Measurements from ENCODE around the gene TSPAN5.
A peak's percentile ranks its signal among the peaks of the same experiment; 100 is the strongest.
"Not testable (repeated sequence)": the region's sequence is repeated elsewhere in the genome, so short reads cannot be mapped to it uniquely, and the experiment has no call there.

The TSPAN5 gene

GRCh38 chr4:98658287-98659105 is at the start of gene TSPAN5:
TSS of gene TSPAN5 (minus strand) at chr4:98658611.
- H3K4me3 ChIP-seq (ENCODE audit: low read depth, low read length): peak within 1 kb of the TSS; percentile 85
- no peak for TF ChIP-seq CTCF (IDR thresholded peaks at IDR 0.05; ENCODE audit: low read depth, low read length)

- no peak for TF ChIP-seq CTCF (IDR thresholded peaks at IDR 0.05; ENCODE audit: low read depth, low read length)
- no peak overlapping the region for H3K4me3 ChIP-seq (ENCODE audit: low read depth, low read length)
These were observed 48.5 kb upstream of the TSPAN5 start for GRCh38 chr4:98706935-98707334.

DNA sequence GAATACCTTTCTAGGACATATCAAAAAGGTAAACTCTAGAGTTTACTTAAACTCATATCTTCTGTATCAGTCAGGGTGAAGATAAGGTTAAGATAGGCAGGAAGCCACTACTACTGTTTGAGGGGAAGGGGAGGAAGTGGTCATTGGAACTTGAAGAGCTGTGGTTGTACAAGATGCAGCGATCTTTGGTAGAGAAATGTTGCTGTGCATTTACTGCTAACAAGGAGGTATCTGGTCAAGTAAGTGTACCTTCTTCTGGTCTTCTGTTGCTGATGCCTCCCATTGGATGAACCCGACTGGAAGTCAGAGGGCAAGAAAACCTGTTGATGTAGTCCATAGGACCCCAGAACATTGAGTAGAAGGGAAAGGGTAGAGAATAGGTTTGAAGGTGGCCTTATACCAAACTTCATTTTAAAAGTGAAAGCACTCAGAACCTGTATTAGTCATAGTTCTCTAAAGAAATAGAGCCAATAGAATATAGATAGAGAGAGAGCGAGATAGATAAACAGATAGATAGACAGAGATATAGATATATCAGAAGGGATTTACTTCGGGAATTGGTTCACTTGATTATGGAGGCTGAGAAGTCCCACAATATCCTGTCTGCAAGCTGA is 47.9 kb upstream of the TSPAN5 start:
- no peak for TF ChIP-seq CTCF (IDR thresholded peaks at IDR 0.05; ENCODE audit: low read depth, low read length)
- H3K4me3 ChIP-seq (ENCODE audit: low read depth, low read length): no peak overlapping the region

- not testable (repeated sequence) for H3K4me3 ChIP-seq (ENCODE audit: low read depth, low read length)
These were observed 47.2 kb upstream of the TSPAN5 start for GRCh38 chr4:98705586-98705985.

DNA sequence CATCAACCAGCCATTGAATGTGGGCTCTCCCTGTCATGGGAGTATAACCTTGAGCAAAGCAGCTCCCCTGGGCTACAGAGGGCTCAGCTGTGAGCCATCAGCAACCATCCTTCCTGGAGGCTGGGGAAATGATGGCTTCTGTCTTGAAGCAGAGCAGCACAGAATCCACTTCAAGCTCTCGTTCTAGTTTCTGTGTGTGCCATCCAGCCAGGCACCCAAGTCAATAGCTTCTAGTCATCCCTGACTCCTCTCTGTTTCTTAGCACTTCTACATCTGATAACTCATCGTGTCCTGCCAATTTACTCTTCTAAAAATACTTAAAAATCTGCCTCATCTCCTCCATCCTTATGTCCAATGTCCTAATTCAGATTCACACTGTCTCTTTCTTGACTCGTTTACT is 42.2 kb upstream of the TSPAN5 start:
- no peak for TF ChIP-seq CTCF (IDR thresholded peaks at IDR 0.05; ENCODE audit: low read depth, low read length)
- no peak overlapping the region for H3K4me3 ChIP-seq (ENCODE audit: low read depth, low read length)

GRCh38 chr4:98694076-98694475 is 35.7 kb upstream of the TSPAN5 start:
- TF ChIP-seq CTCF (IDR thresholded peaks at IDR 0.05; ENCODE audit: low read depth, low read length): no peak
- H3K4me3 ChIP-seq (ENCODE audit: low read depth, low read length): no peak overlapping the region

DNA sequence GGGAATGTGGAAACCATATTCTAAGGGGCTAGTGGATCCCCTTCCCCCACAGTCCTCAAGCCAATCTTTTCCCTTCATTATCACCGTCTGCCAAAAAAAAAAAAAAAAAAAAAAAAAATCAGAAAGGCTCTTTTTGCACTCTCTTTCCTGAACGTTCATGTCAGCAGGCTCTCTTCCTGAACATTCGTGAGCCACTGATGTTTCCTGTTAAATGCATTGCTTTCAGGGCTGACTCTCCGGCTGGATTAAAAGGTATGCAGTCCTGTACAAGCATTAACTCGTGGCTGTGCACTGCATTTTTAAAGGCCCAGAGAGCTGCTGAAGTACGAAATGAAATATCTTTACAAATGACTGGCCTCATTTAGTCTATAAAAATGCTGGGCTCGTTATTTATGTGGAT is 34.0 kb upstream of the TSPAN5 start:
- TF ChIP-seq CTCF (IDR thresholded peaks at IDR 0.05; ENCODE audit: low read depth, low read length): no peak
- no peak overlapping the region for H3K4me3 ChIP-seq (ENCODE audit: low read depth, low read length)

Measured in WI38 (cell line).